Stimulated activated CD8-positive, alpha-beta memory T cell treated with anti-CD3 and anti-CD28 coated beads, Interleukin-7, amount 100 ng/mL, for 1 hour (primary cell): ENCODE measurements around the gene DPYD.

Source experiments
- DNase-seq, 2 donors: peaks; one replicate each; pipeline ENCODE4 v3.0.0-alpha.2; 2020; ENCODE audit warnings: low read depth in 2 of 2

DPYD gene

GRCh38 chr1:97143236-97143882, 777.5 kb downstream of the DPYD start:
- DNase-seq, result no peak

GRCh38 chr1:97140611-97141010, 780.2 kb downstream of the DPYD start:
- DNase-seq, result no peak

GRCh38 chr1:97139512-97139911, 781.3 kb downstream of the DPYD start:
- no peak for DNase-seq

- no peak for DNase-seq
Observed at GRCh38 chr1:97138515-97139032, 782.3 kb downstream of the DPYD start.

GRCh38 chr1:97137862-97138514, 782.8 kb downstream of the DPYD start:
- no peak for DNase-seq

- DNase-seq, result no peak
Observed at GRCh38 chr1:97136996-97137395, 783.8 kb downstream of the DPYD start.

- no peak for DNase-seq
Observed at GRCh38 chr1:97135972-97136371, 784.9 kb downstream of the DPYD start.

GRCh38 chr1:97128426-97128825, 792.4 kb downstream of the DPYD start:
- no peak for DNase-seq

GRCh38 chr1:97123717-97124431, 797.0 kb downstream of the DPYD start:
- DNase-seq, result no peak

- DNase-seq, result no peak
Observed at GRCh38 chr1:97120806-97121205, 800.0 kb downstream of the DPYD start.

- DNase-seq, result no peak
Observed at GRCh38 chr1:97119260-97120158, 801.3 kb downstream of the DPYD start.

GRCh38 chr1:97114842-97115241, 806.0 kb downstream of the DPYD start:
- no peak for DNase-seq

- DNase-seq, result no peak
Observed at GRCh38 chr1:97112442-97112841, 808.4 kb downstream of the DPYD start.

GRCh38 chr1:97108179-97108578, 812.7 kb downstream of the DPYD start:
- no peak for DNase-seq

- no peak for DNase-seq
Observed at GRCh38 chr1:97105531-97105930, 815.3 kb downstream of the DPYD start.

GRCh38 chr1:97101509-97101908, 819.3 kb downstream of the DPYD start:
- no peak for DNase-seq

- no peak for DNase-seq
Observed at GRCh38 chr1:97097404-97097925, 823.4 kb downstream of the DPYD start.

GRCh38 chr1:97095764-97096163, 825.1 kb downstream of the DPYD start:
- DNase-seq, result no peak

GRCh38 chr1:97094247-97094972, 826.4 kb downstream of the DPYD start:
- no peak for DNase-seq

GRCh38 chr1:97093741-97094140, 827.1 kb downstream of the DPYD start:
- no peak for DNase-seq

- no peak for DNase-seq
Observed at GRCh38 chr1:97092824-97093223, 828.0 kb downstream of the DPYD start.
